ENCODE measurements around the gene MAGI2. TPM values are rescaled to one million over a fixed set of nuclear protein-coding genes. Genes with fewer than 3 reads are reported as not detected.

MAGI2 gene
- total RNA-seq, 1 donor from 2014 or later, result 13.3 TPM

GRCh38 chr7:79410345-79410744 lies 43.1 kb downstream of the MAGI2 start:
- no peaks in the 10 kb centered on the region for H3K27me3 Mint-ChIP-seq
- H3K27ac Mint-ChIP-seq, result no peak overlapping the region
- H3K36me3 Mint-ChIP-seq, result no peaks in the 10 kb centered on the region
- DNase-seq (ENCODE audit: extremely low spot score, unreplicated experiment), result no peak
- no peak overlapping the region for H3K4me3 Mint-ChIP-seq
- H3K4me1 Mint-ChIP-seq (ENCODE audit: unreplicated experiment), result no peaks in the 10 kb centered on the region
- TF ChIP-seq CTCF (conservative IDR thresholded peaks at IDR 0.05), result no peak
- peaks cover 3% of the 10 kb centered on the region for H3K9me3 Mint-ChIP-seq

DNA sequence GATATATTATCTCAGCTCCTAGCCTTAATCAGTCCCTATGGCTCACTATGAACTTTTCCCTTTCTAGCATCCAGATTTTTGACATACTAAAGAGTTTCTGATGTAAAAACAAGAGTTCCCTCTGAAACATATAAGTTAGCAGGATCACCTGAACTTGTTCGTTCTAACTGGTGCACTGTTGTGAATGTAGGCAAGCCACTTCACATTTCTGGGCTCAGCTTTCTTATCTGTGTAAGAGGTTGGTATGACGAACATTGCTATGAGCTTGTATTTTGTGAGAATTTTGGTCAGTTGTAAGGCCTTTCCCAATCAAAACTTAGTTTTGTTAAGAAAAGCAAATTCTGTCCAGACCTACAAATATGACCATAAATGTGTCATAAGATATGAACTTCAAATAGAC lies 46.1 kb downstream of the MAGI2 start:
- H3K9me3 Mint-ChIP-seq, result no peaks in the 10 kb centered on the region
- H3K36me3 Mint-ChIP-seq, result no peaks in the 10 kb centered on the region
- TF ChIP-seq CTCF (conservative IDR thresholded peaks at IDR 0.05), result no peak
- no peak overlapping the region for H3K27ac Mint-ChIP-seq
- H3K4me1 Mint-ChIP-seq (ENCODE audit: unreplicated experiment), result no peaks in the 10 kb centered on the region
- no peak for DNase-seq (ENCODE audit: extremely low spot score, unreplicated experiment)
- H3K4me3 Mint-ChIP-seq, result no peak overlapping the region
- no peaks in the 10 kb centered on the region for H3K27me3 Mint-ChIP-seq

DNA sequence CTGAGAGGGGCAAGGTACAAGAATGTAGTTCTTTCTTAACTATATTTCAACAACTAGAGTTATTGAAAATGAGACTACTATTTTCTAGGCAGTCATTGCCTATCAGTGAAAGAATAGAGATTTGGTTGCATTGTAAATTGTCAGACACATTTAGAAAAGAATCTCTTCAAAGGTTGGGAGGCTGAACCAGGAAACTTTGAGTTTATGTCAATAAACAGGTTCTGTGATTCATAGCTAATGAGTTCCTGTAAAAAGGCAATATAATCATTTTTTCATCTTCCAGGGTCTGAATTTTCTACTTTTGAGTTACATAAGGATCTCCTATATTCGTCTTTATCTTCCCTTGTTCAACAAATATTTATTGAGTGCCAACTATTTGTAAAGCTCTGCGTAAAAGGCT lies 47.1 kb downstream of the MAGI2 start:
- no peak overlapping the region for H3K4me3 Mint-ChIP-seq
- H3K27ac Mint-ChIP-seq, result no peak overlapping the region
- no peak for DNase-seq (ENCODE audit: extremely low spot score, unreplicated experiment)
- no peaks in the 10 kb centered on the region for H3K4me1 Mint-ChIP-seq (ENCODE audit: unreplicated experiment)
- TF ChIP-seq CTCF (conservative IDR thresholded peaks at IDR 0.05), result no peak
- H3K9me3 Mint-ChIP-seq, result no peaks in the 10 kb centered on the region
- no peaks in the 10 kb centered on the region for H3K27me3 Mint-ChIP-seq
- no peaks in the 10 kb centered on the region for H3K36me3 Mint-ChIP-seq

DNA sequence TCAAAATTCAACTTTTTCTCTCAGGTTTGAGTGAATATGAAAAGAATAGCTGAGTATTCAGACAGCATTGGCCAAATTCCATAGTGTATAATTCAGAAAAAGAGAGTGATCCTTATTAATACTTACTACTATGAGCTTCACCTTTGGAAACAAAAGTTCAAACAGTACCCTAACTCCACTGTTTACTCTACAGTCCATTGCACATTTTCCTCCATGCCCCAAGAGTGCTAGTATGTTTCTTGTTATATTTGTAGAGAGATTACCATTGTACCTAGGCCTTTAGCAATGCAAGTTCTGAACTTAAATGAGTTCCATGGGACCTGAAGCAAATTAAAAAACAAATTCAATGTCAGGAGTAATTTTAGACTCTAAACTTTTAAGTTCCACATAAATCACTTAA lies 48.1 kb downstream of the MAGI2 start:
- peaks cover 3% of the 10 kb centered on the region for H3K4me1 Mint-ChIP-seq (ENCODE audit: unreplicated experiment)
- TF ChIP-seq CTCF (conservative IDR thresholded peaks at IDR 0.05), result no peak
- no peak overlapping the region for H3K4me3 Mint-ChIP-seq
- no peak overlapping the region for H3K27ac Mint-ChIP-seq
- H3K27me3 Mint-ChIP-seq, result no peaks in the 10 kb centered on the region
- no peaks in the 10 kb centered on the region for H3K9me3 Mint-ChIP-seq
- H3K36me3 Mint-ChIP-seq, result no peaks in the 10 kb centered on the region
- no peak for DNase-seq (ENCODE audit: extremely low spot score, unreplicated experiment)

DNA sequence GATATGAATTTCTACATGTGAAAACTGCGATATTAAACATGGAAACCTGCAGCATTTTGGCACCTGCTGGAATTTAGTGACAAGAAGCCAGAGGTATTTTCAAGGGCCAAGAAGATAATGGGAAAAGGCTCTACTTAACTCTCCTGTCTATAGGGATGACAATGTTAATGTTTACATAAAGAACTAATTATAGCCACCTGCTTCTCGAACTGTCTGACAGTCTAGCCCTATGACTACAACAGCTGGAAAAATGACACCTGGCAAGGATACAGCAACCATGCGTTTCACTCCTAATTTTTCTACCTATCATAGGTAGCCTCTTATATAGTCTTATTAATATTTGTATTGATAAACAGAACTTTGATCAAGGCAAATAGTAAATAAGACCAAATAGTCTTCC lies 49.6 kb downstream of the MAGI2 start:
- Mint-ChIP-seq H3K27me3 (no peaks in the 10 kb centered on the region), H3K9me3 (no peaks in the 10 kb centered on the region), H3K4me3 (no peak overlapping the region), H3K4me1 (ENCODE audit: unreplicated experiment) (peaks cover 3% of the 10 kb centered on the region), H3K36me3 (no peaks in the 10 kb centered on the region), H3K27ac (no peak overlapping the region)
- no peak for TF ChIP-seq CTCF (conservative IDR thresholded peaks at IDR 0.05)
- DNase-seq (ENCODE audit: extremely low spot score, unreplicated experiment), result no peak

DNA sequence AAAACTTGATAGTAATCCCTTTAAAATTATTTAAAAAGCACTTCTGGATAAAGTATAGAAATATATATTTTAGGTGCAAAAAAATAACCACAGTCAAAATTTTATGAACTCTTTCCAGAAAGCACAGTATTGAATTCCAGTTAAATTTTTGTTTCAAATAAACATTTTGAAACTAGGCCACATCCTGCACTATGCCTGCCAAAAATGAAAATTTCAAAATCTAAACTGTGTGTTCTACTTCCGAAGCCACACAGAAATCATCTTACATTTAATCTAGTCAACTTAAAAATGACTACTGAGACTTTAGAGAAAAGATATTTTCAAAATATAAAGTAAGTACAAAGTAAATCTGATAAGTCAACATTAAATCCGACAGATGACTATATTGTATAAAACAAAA lies 50.0 kb downstream of the MAGI2 start:
- no peaks in the 10 kb centered on the region for H3K27me3 Mint-ChIP-seq
- no peaks in the 10 kb centered on the region for H3K36me3 Mint-ChIP-seq
- no peak for DNase-seq (ENCODE audit: extremely low spot score, unreplicated experiment)
- TF ChIP-seq CTCF (conservative IDR thresholded peaks at IDR 0.05), result no peak
- peaks cover 3% of the 10 kb centered on the region for H3K4me1 Mint-ChIP-seq (ENCODE audit: unreplicated experiment)
- no peak overlapping the region for H3K4me3 Mint-ChIP-seq
- H3K9me3 Mint-ChIP-seq, result no peaks in the 10 kb centered on the region
- H3K27ac Mint-ChIP-seq, result no peak overlapping the region
